ENCODE results near the gene TMEM63B.
"Not testable (repeated sequence)": the region's sequence is repeated elsewhere in the genome, so short reads cannot be mapped to it uniquely, and the experiment has no call there.

TMEM63B gene

DNA sequence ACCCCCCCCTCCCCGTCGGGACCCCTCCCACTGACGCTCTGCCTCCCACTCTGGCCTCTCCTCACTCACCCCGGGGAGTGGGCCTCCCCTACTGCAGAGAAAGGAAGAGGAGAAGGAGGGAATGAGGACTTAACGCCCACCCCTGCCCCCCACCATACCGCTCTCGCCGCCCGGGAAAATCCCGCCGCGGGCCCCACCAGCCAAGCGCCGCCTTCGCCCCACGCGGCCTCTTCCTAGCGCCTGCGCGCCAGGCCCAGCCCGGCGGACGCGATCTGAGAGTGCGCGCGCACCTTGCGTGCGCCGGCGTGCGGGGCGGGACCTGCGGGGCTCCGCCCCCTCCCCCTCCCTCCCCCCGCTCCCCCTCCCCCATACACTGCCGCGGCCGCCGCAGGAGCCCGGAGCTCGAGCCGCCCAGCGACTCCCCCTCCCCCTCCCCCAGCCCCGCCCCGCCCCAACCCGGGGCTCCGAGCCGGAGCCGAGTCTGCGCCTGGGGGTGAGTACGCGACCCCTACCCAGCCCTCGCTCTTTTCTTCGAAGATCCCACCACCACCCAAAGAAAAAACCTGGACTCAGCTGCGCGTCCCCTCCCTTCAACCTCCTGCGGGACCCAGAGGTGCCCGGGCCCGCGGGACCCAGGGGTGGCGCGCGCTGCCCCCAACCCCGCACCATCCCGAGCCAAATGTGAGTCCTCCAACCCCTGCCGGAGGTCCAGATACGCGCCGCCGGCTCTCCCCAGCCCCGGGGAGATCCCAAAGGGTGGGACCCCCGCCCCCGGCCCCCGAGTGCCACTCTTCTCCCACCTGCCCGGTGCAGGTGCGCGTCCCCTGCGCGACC is at the start of gene TMEM63B, which contains the start of gene MRPL14:
Gene TMEM63B, plus strand, starts transcription at position 369 of the 834 bp plus-strand sequence. CDS start 7,031 bp downstream, outside the sequence.
Gene MRPL14, minus strand, starts transcription at position 267 of the 834 bp plus-strand sequence. CDS start 10,841 bp downstream, outside the sequence.
- DNase-seq = peak in 13 of 14 donors; percentile 48 to 96 (median 82)

DNA sequence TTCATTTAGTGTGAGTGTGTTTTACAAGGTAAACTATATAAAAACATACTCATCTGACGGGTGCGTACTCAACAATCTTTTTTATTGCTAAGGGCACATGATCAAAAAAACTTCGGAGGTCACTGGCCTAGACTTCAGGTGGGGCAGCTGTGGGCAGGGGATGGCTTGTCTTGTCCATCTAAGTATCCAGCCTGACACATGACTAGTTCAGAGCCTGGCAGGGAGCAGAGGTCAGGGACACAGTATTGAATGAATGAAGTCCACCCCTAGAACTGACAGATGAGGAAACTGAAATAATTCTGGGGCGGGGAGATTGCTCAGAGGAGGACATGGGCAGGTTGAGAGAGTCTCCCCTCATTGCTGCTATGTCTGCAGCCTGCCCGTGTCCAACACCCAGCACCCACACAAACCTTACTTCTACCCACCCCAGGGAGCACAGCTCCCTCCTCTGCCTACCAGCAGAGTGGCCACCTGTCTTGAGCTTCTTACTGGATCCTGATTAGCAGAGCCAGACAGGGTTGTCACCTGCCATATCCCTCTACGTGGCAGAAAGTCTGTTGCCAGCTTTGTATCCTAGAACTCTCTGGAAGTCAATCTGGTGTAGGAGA is 49.0 kb upstream of the TMEM63B start:
- DNase-seq = no peak

DNA sequence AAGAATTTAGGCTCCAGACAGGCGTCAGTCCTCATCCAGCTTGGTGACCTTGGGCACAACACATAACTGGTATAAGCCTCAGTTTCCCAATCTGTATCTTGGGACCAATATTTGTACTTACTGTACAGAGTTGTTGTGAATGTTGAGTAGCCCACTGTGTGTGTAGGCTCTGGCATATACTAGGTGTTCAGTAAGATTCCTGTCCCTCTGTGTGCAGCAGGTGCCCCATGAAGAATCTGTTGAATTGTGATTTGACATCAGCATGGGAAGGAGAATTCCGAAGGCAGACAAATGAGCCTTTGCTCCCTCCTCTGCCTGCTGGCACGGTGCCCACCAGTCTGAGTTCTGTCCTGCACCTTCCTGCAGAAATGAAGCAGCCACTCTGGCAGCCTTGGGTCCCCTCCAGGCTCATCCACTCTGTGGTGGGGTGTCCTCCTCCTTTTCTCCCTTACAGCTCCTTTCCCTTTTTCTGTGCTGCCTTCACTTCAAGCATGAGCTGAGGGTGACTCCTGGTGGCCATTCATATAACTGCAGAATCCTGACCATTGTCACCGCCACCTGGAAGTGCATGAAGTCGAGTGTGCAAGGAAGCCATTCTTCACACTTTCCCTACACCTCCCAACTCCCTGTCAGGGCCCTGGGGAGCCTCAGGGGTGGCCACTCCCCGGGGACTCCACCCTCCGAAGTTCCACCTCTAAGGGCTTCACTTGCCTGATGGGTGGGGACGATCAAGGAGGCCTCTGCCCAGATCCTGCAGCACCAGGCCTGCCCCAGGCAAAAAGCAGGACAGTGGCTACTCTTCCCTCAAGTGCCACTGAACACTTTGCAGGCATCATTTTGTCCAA is 48.3 kb upstream of the TMEM63B start:
- no peak for DNase-seq

DNA sequence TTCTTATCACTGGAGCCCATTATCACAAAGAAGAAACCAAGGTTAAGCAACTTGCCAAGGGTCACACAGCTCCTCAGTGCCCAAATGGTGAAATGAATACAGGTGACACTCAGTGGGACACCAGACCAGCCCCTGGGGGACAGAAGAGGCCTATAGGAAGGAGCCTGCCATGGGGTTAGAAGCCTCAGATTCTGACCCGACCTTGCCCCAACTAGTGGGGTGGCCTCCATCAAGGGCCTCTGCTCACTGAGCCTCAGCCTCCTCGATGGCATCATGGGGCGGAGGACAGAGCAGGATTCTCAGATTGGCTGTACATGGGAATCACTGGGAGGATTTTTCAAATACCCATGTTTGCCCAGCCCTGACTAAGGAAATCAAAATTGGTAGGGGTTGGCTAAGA is 47.7 kb upstream of the TMEM63B start:
- no peak for DNase-seq

DNA sequence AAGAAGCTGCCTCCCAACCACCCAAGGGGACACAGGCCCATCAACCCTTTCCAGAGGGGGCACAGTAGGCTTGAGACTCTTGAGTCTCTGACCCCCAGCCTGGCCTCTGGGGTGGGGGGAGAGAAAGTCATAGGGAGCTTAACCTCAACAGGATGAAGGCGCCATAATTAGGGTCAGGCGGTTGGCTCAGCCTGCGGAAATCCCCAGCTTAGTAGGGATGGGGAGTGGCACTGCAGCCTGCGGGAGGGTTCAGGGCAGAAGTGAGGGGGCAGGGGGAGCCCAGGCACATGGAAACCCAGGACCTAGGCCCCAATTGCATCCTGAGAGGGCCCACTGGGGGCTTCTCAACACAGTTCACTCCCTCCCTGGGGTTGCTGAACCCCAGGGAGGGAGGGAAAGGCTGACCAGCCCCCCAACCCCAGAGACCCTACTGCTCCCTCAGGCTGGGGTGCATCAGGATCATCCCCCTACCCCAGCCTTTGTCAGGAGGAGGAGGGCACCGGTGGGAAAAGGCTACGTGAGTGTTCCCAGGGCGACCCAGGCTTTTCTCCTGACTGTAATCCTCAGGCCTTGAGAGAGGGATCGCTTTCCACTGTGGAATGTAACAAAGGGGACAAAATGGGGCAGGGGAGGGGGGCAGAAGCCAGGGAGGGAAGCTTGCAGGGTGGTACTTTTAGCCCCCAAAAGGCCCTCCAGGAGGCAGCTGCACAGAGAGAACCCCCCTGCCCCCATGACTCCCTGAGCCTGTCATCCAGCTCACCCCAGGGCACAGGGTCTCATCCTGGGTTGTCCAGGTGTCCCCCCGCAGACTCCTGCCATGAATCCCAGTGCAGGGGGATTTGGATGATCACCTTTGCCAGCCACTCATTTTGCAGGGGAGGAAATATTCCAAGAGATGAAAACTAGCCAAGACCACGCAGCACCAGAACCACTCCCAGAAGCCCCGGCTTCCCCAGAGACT is 46.5 kb upstream of the TMEM63B start:
- no peak for DNase-seq

DNA sequence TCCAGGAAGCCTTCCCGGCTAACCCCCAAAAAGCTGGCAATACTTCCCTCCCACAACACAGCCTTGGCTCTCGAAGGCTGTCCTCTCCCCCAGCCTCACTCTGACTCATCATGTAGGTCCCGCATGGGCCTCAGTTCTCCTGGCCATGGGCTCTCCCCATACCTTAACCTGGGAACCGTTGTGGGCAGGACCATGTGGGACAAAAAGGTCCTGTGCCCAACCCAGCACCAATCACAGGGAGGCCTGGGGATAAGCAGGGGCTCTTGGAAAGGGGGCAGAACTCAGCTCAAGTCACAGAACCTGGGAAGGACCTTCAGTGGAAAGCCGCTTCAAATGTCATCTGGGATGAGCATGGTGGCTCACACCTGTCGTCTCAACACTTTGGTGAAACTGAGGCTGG is 45.6 kb upstream of the TMEM63B start:
- no peak for DNase-seq

DNA sequence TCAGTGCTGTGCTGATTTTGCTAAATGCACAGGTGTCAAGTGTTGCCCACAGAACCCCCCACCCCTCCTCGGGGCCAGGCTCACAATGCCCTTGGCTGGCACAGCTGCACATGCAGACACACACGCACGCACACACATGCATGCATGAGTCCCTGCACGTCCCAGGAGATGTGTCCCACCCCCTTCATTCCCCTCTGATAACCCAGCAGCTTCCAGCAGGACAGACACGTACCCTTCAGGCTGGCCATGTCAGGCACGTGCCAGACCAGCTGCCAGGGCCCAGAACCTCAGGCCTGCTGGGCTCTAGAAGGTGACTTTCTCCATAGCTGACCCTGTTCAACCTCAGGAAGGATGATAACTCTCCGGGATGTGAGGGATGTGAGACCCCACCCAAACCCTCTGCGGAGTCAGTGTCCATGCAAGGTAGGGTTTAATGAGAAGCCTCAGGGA is 44.5 kb upstream of the TMEM63B start:
- no peak for DNase-seq

DNA sequence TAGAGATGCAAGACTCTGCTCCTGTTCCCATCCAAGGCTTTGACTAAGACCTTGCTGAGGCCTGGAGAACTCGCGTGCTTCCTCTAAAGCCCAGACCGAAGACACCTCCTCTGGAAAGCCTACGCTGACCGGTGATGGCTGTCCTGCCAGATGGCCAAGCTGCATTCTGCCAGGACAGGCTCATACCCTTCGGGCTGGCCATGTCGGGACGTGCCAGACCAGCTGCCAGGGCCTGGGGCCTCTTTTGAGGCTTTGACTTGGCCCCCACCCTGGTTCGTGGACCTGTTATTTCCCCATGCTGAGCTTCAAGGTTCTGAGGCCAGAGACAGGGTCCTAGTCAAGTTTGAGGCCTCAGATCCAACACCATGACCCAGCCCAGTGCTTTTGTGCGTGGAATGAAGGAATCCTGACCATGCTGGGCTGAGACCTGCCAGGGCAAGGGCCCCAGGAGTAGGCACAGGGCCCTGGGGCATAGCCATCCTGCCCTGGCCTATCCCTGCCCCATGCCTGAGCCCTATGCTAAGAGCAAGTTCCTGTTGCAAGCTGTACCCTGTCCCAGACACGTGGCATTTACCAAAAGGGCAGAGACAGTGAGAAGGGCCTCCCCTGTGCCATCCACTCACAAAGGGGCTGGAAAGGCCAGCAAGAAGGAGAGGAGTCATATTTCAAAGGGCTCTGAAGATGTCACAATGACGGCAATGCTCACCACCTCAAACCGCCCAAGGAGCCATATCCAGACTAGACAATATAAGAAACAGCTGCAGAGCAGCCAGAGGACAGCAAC is 42.9 kb upstream of the TMEM63B start:
- DNase-seq = no peak

DNA sequence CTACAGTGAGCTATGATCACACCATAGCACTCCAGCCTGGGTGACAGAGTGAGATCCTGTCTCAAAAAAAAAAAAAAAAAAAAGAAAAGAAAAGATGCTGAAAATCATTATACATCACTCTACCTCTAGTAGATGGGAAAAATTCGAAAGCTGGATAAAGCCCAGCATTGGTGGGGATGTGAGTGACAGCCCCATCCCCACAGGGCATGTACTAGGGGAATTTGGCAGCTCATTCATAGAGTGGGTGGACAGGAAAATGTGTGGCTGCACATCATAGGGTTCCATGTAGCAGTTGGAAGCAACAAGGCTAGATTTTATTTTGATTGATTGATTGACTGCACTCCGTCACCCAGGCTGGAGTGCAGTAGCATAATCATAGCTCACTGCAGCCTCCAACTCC is 42.1 kb upstream of the TMEM63B start:
- DNase-seq = no peak

DNA sequence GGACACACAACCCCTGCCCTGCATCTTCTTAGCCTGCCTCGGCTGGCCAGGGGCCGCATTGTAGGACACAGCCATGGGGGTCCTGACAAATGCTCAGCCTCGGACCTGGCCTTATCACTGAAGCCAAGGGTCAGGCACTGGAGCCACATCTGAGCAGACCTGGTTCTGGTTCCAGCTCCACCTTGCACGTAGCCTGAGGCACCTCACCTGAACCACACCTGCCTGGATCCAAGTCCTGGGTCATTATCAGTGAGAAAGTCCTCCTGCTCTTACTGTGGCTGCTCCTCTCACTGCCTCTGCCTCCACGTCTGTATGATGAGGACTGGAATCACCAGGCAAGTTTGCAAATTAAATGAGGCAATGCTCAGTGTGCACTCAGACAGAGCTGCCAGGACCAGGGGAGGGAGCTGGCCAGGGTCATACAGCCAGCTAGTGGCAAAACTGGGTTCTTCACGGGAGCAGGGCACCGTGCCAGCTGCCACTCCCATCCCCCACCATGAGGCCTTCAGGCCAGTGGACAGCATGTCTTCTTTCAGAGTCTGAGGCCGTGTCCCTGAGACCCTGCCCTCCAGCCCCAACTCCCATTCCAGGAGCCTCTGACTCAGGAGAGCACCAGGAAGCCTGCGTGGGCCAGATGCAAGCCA is 40.3 kb upstream of the TMEM63B start:
- DNase-seq = peak in 5 of 14 donors; percentile 9 to 63 (median 10)

DNA sequence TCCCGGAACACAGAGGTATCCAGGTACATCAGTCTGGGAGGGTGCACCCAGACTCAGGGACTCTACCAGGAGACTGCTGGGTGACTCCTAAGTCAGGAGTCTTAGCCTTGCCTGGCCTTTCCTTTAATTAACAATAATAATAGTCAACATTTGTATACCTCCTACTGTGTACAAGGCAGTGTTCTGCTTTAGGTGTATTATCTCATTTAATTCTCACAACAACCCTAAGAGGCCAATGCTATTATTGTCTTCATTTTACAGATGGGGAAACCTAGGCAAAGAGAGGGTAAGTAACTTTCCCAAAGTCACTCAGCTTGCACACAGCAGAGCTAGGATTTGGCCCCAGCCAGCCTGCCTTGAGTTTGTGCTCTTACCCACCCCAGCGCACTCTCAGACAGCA is 39.7 kb upstream of the TMEM63B start:
- DNase-seq = no peak

DNA sequence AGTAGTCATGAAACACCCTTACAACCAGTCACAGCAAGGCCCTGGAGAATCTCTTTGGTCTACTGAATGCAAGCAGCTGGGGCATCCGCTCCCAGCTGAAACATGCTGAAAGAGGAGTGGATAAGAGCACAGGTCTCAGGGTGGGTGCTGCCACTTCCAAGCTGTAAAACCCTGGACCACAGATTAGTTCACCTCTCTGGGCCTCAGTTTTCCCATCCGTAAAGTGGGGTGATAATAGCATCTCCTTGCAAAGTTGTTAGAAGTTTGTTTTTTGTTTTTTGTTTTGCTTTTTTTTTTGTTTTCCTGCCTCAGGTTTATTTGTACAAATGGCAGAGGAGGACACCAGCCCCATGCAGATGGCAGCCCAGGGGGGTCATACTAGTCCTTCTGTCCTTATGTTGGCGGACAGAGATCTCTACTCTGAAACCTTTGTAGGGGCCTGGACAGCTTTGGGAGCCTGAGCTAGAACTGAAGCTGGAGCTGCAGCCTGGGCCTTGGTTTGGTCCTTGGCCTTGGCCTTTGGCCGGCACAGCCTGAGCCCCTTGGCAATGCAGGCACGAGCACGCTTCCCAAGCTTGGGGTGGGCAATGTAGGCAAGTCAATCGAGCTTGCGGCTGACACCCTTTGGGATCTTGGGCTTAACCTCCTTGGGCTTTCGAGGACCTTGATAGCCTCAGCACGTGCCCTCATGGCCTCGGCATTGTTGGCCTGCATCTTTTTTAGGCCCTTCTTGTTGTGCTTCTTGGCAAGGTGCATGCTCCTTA is 38.3 kb upstream of the TMEM63B start:
- no peak for DNase-seq

DNA sequence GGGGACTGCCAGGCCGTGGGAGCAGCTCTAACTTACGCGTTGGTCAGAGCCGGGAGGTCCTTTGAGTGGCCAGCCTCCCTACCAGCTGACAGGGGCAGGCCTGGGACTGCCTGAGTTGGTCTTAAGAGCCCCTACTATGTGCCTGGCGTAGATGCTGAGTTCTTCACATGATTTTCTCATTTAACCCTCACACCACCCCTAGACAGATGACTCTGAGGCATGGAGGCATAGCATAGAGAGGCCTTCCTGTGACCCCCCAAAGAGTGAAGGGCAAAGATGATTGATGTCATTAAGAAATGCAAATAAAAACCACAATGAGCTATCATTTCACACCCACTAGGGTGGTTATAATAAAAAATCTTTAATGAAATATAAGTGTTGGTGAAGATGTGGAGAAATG is 36.9 kb upstream of the TMEM63B start:
- no peak for DNase-seq

DNA sequence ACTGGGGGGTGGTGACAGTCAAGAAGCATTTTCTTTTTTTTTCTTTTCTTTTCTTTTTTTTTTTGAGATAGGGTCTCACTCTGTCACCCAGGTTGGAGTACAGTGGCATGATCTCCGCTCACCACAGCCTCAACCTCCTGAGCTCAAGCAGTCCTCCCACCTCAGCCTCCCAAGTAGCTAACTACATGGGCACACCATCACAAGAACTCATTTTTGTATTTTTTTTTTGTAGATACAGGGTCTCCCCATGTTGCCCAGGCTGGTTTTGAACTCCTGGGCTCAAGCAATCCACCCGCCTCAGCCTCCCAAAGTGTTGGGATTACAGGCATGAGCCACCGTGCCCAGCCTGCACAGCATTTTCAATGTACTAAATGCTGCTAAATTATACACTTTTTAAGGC is 36.0 kb upstream of the TMEM63B start:
- not testable (repeated sequence) for DNase-seq

DNA sequence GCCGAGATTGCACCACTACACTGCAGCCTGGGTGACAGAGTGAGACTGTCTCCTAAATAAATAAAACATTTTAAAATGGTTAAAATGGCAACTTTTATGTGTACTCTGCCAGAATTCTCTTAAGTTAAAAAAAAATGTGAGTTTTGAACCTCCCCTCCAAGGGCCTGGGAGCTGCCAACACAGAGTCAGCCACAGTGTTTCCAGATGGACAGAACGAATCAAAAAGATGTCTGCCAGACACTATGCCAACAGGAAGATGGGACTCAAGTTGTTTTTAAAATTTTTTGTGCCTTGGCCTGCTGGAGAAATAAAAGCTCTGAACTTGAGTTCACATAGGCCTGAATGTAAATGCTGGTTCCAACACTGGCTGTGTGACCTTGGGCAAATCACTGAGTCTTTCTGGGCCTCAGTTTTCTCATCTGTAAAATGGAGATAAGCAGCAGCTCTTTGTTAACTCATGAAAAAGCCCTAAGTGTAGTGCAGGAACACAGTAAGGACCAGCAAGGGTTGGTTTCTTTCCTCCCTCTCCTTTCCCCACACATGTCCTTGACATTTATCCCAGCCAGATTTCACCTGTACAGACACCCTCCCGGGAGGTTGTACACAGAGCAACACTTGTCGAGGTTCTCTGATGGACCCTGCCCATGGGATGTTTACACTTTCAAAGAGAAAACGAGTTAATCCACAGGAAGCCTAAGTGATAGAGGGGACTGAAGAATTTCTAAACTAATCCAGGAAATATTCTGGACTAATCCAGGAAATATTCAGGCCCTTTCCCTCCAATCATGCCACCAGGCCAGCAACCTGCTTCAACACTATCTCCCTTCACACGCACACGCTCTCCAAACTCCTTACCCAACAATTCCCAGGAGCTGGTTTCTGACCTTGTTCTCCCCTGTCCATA is 35.1 kb upstream of the TMEM63B start:
- DNase-seq = no peak

DNA sequence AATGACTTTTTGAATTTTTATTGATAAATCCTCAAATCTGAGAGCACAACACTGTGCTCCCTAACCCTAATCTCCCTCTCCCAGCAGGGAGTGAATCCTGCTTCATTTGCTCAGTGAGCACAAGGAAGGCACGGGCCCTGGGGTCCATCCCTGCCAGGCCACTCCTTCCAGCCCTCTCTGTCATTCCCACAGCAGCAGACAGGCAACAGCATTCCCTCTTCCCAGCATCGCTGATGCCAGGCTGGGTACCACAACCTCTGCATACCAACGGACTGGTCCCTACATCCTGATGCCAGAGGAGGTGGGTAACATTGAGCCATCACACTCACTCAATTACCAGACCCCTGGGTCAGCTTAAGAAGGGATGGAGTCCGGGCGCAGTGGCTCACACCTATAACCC is 34.3 kb upstream of the TMEM63B start:
- no peak for DNase-seq

DNA sequence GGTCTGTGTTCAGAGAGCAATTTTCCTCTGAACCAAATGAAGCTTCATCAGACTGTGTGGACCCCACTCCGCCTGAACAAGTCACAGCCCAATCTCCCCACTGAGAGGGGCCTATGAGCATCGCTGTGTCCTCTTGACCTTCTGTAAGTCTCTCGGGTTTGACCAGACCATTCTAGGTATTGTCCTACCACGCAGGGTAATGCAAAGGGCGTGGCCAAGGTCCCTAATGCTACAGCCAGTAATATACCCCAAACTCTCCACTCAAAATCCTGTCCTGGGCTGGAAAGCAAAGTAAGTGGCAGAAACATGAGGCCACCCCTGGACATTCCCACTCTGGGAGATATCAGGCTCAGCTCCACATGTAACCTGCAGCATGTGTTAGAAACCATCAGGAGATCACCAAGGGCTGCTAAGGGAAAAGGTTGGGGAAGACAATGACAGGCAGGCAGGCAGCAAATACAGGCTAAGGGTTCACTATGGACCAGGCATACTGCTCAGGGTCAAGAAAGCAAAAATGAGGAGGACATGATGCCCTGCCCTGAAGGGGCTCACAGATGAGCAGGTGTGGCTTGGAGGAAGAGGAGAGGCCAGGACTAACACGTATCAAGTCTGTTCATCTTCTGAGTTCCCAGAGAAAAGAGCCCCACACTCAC is 33.5 kb upstream of the TMEM63B start:
- DNase-seq = no peak

Measured in C1 segment of cervical spinal cord (tissue), 14 donors.